GM12801 (cell line): Measurements from ENCODE around the gene SALL1.

Source experiments
- CTCF ChIP-seq: IDR thresholded peaks from one replicate; pipeline ENCODE4 v1.5.1; 2011; ENCODE audit warnings: control low read depth; ENCODE audit not compliant: insufficient read length; ENCODE audit errors: extremely low read depth

SALL1 gene

GRCh38 chr16:51093726-51094280 lies 57.3 kb downstream of the SALL1 start:
- no peak for TF ChIP-seq CTCF
